ENCODE results near the gene DOK7.

DOK7 gene

DNA sequence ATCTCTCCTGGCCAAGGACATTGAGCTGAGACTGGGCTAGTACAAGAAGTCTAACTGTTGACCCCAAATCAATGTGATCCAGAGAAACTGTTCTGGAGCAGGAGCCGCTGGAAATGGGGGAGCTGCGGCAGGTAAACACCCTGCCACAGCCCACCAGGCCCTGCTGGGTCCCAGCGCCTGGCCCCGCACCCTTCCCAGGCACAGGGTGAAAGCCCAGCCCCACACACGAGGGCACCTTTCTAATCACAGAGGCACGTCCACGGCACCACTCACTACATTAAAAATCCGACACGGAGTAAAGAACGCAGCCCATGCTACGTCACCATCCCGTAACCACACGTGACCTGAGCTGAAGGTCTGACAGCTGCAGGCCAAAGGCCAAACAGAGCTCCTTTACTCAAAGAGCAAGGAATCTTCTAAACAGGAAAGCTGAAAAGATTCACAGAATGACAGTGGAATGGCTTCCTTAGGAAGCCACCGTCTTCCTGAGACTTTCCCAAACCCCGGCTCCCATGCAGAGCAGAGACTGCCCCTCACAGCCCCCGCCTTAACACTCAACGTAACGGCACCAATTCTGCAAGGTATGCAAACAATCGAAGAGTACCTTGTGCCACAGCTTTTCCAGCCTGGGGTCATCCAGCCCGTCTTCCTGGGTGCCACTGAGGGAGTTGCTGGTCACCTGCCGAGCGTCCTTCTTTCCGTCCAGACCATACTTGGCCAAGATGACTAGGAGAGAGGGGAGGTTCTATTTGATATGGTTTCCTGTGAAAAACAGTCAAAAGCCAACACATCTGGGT is 56.6 kb downstream of the DOK7 start:
- Histone ChIP-seq H3K36me3 (ENCODE audit: insufficient read depth, insufficient read length, low read length) (peaks cover 98% of the 10 kb centered on the region), H3K27me3 (ENCODE audit: insufficient read depth, insufficient read length) (no peaks in the 10 kb centered on the region), H3K4me1 (ENCODE audit: insufficient read depth, insufficient read length) (peaks cover 13% of the 10 kb centered on the region), H3K4me3 (ENCODE audit: insufficient read length, low read depth) (no peak overlapping the region), H3K9ac (ENCODE audit: insufficient read length, low read depth) (no peak overlapping the region), H3K9me3 (ENCODE audit: insufficient read depth, low read length) (no peaks in the 10 kb centered on the region)
- no peak for TF ChIP-seq SUZ12 (IDR thresholded peaks at IDR 0.05; ENCODE audit: extremely low read depth, insufficient read depth, insufficient read length)
- TF ChIP-seq YY1 (IDR thresholded peaks at IDR 0.05; ENCODE audit: insufficient read depth, insufficient read length), result no peak
- DNase-seq (ENCODE audit: low read depth, low spot score), result no peak

DNA sequence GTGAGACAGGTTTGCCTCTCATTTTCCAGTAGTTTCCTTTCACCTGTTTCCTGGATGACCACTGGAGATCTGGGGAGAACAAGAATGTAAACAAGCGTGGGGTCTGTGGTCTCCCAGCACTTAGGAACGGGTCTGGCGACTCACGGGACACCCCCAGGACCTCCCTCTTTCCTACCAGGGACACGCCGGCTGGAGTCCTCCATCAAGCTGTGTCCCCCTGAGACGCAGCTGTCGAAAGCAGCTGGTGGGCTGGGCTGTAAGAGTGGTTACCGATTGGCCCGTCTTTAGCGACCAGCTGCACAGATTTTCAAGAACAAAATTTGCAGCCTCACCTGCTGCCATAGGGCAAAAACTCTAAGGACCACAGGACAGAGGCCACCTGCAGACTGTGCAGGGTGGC is 57.2 kb downstream of the DOK7 start:
- DNase-seq (ENCODE audit: low read depth, low spot score), result no peak
- Histone ChIP-seq H3K36me3 (ENCODE audit: insufficient read depth, insufficient read length, low read length) (peaks cover 98% of the 10 kb centered on the region), H3K4me1 (ENCODE audit: insufficient read depth, insufficient read length) (peaks cover 9% of the 10 kb centered on the region), H3K27me3 (ENCODE audit: insufficient read depth, insufficient read length) (no peaks in the 10 kb centered on the region), H3K9ac (ENCODE audit: insufficient read length, low read depth) (no peak overlapping the region), H3K4me3 (ENCODE audit: insufficient read length, low read depth) (no peak overlapping the region), H3K9me3 (ENCODE audit: insufficient read depth, low read length) (no peaks in the 10 kb centered on the region)
- TF ChIP-seq YY1 (IDR thresholded peaks at IDR 0.05; ENCODE audit: insufficient read depth, insufficient read length) (no peak), ZNF274 (IDR thresholded peaks at IDR 0.05; ENCODE audit: low read depth, low read length) (no peak), SUZ12 (IDR thresholded peaks at IDR 0.05; ENCODE audit: extremely low read depth, insufficient read depth, insufficient read length) (no peak)

DNA sequence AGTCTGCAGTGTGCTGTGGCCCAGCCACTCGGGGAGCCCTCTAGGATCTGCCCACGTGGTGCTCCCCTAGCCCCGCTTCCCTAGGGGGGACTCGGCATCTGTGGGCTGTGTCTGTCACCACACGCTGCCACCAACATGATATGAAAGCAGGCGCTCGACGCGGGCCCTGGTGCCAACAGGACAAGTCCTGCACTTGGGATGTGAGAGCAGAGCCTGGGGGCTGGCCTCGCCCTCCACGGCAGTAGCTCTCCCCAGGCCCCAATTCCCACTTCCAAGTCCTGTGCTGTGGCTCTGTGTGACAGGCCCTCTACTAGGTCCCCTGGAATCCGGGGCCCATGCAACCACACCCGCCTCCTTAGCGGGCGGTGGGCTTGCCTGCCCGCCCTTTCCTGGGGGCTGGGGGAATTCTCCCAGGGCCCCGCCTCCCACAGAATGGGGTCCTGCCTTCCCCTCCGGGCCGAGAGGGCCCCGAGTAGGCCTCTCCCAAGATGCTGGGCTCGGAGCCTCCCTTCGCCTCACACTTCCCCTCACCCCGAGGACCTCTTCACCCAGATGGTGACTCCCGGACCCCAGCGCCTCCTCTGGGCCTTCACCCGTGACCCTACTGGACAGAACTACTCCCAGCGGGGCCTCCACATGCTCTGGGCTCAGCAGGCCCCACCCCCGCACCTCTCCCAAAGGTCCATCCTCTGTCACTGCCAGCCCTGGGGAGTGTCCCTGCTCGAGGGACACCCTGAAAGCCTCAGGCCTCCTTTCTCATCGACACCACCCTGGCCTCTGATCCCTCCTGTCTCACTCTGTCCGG is 57.9 kb downstream of the DOK7 start:
- no peaks in the 10 kb centered on the region for H3K9me3 ChIP-seq (ENCODE audit: insufficient read depth, low read length)
- peaks cover 98% of the 10 kb centered on the region for H3K36me3 ChIP-seq (ENCODE audit: insufficient read depth, insufficient read length, low read length)
- H3K4me3 ChIP-seq (ENCODE audit: insufficient read length, low read depth), result no peak overlapping the region
- no peaks in the 10 kb centered on the region for H3K27me3 ChIP-seq (ENCODE audit: insufficient read depth, insufficient read length)
- H3K4me1 ChIP-seq (ENCODE audit: insufficient read depth, insufficient read length), result peaks cover 6% of the 10 kb centered on the region
- no peak overlapping the region for H3K9ac ChIP-seq (ENCODE audit: insufficient read length, low read depth)
- TF ChIP-seq ZNF274 (IDR thresholded peaks at IDR 0.05; ENCODE audit: low read depth, low read length), result no peak
- no peak for TF ChIP-seq YY1 (IDR thresholded peaks at IDR 0.05; ENCODE audit: insufficient read depth, insufficient read length)
- TF ChIP-seq SUZ12 (IDR thresholded peaks at IDR 0.05; ENCODE audit: extremely low read depth, insufficient read depth, insufficient read length), result no peak
- DNase-seq (ENCODE audit: low read depth, low spot score), result no peak

DNA sequence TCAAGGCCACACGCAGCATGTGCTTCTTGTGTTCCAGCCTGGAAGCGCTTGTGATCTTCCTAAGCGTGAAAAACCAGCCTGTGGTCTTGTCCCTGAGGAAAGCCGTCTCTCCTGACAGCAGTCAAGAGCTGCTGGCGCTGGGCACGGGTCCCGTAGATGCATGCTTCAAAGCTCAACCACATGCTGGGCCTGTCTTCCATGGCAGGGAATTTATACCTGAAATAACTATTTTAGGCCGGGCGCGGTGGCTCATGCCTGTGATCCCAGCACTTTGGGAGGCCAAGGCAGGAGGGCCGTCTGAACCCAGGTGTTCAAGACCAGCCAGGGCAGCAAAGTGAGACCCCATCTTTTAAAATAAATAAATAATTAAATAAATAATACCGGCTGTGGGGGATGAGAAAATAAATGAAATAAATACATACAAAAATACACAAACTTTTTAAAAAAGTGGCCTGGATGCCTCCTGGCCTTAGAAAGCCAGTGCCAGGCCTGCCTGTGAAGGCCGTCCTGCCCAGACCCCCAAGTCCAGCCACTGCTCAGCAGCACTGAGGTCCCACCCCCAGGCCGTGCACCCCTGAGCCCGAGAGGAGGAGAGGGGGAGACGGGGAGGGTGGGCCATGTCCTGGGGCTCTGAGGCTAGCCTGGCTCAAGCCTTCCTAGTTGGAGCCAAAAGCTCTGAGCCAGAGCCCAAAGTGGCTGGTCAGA is 58.7 kb downstream of the DOK7 start:
- H3K9me3 ChIP-seq (ENCODE audit: insufficient read depth, low read length), result no peaks in the 10 kb centered on the region
- peaks cover 96% of the 10 kb centered on the region for H3K36me3 ChIP-seq (ENCODE audit: insufficient read depth, insufficient read length, low read length)
- H3K4me1 ChIP-seq (ENCODE audit: insufficient read depth, insufficient read length), result peaks cover 10% of the 10 kb centered on the region
- TF ChIP-seq YY1 (IDR thresholded peaks at IDR 0.05; ENCODE audit: insufficient read depth, insufficient read length) (no peak), SUZ12 (IDR thresholded peaks at IDR 0.05; ENCODE audit: extremely low read depth, insufficient read depth, insufficient read length) (no peak), ZNF274 (IDR thresholded peaks at IDR 0.05; ENCODE audit: low read depth, low read length) (no peak)
- no peaks in the 10 kb centered on the region for H3K27me3 ChIP-seq (ENCODE audit: insufficient read depth, insufficient read length)
- no peak overlapping the region for H3K4me3 ChIP-seq (ENCODE audit: insufficient read length, low read depth)
- no peak overlapping the region for H3K9ac ChIP-seq (ENCODE audit: insufficient read length, low read depth)
- DNase-seq (ENCODE audit: low read depth, low spot score), result no peak

DNA sequence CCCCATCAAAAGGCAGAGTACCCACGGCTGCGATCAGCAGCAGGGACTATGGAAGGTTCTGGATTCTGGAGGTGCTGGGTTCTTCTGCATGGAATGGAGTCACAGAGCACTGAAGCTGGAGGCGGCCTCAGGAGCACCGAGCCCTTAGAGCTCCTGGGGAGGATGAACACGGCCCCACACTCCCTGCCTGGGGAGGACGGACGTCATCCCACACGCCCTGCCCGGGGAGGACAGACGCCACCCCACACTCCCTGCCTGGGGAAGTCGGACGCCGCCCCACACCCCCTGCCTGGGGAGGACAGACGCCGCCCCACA is 59.2 kb downstream of the DOK7 start:
- no peak overlapping the region for H3K9ac ChIP-seq (ENCODE audit: insufficient read length, low read depth)
- no peak for DNase-seq (ENCODE audit: low read depth, low spot score)
- no peaks in the 10 kb centered on the region for H3K27me3 ChIP-seq (ENCODE audit: insufficient read depth, insufficient read length)
- H3K36me3 ChIP-seq (ENCODE audit: insufficient read depth, insufficient read length, low read length), result peaks cover 95% of the 10 kb centered on the region
- H3K4me3 ChIP-seq (ENCODE audit: insufficient read length, low read depth), result no peak overlapping the region
- TF ChIP-seq SUZ12 (IDR thresholded peaks at IDR 0.05; ENCODE audit: extremely low read depth, insufficient read depth, insufficient read length), result no peak
- TF ChIP-seq YY1 (IDR thresholded peaks at IDR 0.05; ENCODE audit: insufficient read depth, insufficient read length), result no peak
- no peaks in the 10 kb centered on the region for H3K9me3 ChIP-seq (ENCODE audit: insufficient read depth, low read length)
- peaks cover 13% of the 10 kb centered on the region for H3K4me1 ChIP-seq (ENCODE audit: insufficient read depth, insufficient read length)

DNA sequence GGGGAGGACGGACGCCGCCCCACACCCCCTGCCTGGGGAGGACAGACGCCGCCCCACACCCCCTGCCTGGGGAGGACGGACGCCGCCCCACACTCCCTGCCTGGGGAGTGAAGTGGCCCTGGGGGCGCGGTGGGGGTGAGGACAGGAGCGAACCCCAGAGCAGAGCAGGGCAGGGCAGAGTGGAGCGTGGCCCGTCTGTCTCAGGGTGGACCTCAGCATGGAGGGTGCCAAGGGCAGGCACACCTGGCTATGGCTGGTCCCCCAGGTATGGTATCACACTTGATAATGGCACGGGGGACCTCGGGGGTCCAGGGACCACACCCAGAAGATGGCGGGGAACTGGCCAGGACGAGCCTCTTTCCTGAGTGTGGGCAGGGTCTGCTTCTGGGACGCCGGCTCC is 59.5 kb downstream of the DOK7 start:
- H3K36me3 ChIP-seq (ENCODE audit: insufficient read depth, insufficient read length, low read length), result peaks cover 95% of the 10 kb centered on the region
- no peak for TF ChIP-seq ZNF274 (IDR thresholded peaks at IDR 0.05; ENCODE audit: low read depth, low read length)
- no peak for TF ChIP-seq YY1 (IDR thresholded peaks at IDR 0.05; ENCODE audit: insufficient read depth, insufficient read length)
- TF ChIP-seq SUZ12 (IDR thresholded peaks at IDR 0.05; ENCODE audit: extremely low read depth, insufficient read depth, insufficient read length), result no peak

DNA sequence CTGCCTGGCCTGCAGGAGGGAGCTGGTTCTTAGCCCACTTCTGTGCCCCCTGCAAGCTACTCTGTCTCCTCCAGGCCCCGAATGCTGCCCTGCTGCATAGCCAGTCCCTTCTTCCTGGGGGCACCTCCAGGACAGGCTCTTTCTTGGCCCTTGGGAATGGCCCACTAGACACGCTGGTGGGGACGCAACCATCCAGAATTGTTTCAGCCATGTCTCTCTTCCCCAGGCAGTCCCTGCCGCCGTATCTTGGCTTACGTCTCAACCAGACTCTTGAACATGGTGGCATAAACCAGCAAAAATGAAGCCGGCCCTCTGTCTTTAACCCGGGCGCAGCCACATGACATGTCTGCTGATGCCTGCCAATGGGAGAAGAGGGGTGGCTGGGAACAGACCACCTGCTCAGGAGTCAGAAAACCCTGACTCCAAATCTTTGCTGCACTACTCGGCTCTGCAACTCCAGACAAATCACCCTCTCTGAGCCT is 60.1 kb downstream of the DOK7 start:
- Histone ChIP-seq H3K4me3 (ENCODE audit: insufficient read length, low read depth) (no peak overlapping the region), H3K36me3 (ENCODE audit: insufficient read depth, insufficient read length, low read length) (peaks cover 95% of the 10 kb centered on the region), H3K9ac (ENCODE audit: insufficient read length, low read depth) (no peak overlapping the region), H3K4me1 (ENCODE audit: insufficient read depth, insufficient read length) (peaks cover 18% of the 10 kb centered on the region), H3K9me3 (ENCODE audit: insufficient read depth, low read length) (no peaks in the 10 kb centered on the region), H3K27me3 (ENCODE audit: insufficient read depth, insufficient read length) (no peaks in the 10 kb centered on the region)
- no peak for DNase-seq (ENCODE audit: low read depth, low spot score)
- TF ChIP-seq YY1 (IDR thresholded peaks at IDR 0.05; ENCODE audit: insufficient read depth, insufficient read length) (no peak), SUZ12 (IDR thresholded peaks at IDR 0.05; ENCODE audit: extremely low read depth, insufficient read depth, insufficient read length) (no peak), ZNF274 (IDR thresholded peaks at IDR 0.05; ENCODE audit: low read depth, low read length) (no peak)

More for the DNA sequence above, 59.5 kb downstream of the DOK7 start:
- Histone ChIP-seq H3K4me1 (ENCODE audit: insufficient read depth, insufficient read length) (peaks cover 16% of the 10 kb centered on the region), H3K4me3 (ENCODE audit: insufficient read length, low read depth) (no peak overlapping the region), H3K9me3 (ENCODE audit: insufficient read depth, low read length) (no peaks in the 10 kb centered on the region), H3K27me3 (ENCODE audit: insufficient read depth, insufficient read length) (no peaks in the 10 kb centered on the region), H3K9ac (ENCODE audit: insufficient read length, low read depth) (no peak overlapping the region)
- DNase-seq (ENCODE audit: low read depth, low spot score), result no peak
